Activated T-helper 1 cell treated with Interleukin-2 at 50 U/mL for 16 hours (primary cell): ENCODE results near the gene KLHL29.

Experiments used
- DNase-seq: peaks from one replicate; pipeline ENCODE4 v3.0.0-alpha.2; 2020; ENCODE audit warnings: low read depth

The KLHL29 gene

DNA sequence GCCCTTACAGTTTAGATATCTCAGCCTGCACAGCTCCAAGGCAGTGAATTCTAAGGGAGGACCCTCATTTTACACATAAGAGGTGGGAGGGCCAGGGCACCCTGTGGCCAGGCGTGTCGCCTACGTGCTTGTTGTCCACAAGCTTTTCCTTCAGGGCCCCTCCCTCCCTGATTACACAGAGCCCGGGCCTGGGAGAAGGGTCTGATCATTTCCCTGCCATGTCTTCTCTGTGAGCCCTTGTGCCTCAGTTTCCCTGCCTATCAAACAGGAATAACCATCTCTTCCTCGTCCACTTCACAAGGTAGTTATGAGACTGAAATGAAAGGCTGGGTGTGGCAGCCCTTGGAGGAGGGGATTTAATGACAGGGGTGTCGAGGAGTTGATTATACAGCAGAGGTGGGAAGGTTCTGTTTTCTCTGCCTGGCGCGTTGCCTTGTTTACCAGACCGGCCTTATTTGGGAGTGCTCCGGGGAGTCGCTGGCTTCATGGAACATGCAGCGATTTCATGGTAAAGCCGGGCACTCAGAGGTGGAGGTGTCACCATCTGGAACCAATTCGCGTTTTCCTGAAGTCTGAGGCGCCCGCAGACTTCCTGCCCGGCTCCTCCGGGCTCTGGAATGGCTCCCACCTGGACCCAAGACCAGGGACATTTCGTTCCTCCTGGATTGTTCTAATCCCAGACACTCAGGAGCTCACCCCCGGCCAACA, 208.9 kb downstream of the KLHL29 start:
- DNase-seq = no peak

GRCh38 chr2:23594460-23594825, 209.5 kb downstream of the KLHL29 start:
- DNase-seq = no peak

DNA sequence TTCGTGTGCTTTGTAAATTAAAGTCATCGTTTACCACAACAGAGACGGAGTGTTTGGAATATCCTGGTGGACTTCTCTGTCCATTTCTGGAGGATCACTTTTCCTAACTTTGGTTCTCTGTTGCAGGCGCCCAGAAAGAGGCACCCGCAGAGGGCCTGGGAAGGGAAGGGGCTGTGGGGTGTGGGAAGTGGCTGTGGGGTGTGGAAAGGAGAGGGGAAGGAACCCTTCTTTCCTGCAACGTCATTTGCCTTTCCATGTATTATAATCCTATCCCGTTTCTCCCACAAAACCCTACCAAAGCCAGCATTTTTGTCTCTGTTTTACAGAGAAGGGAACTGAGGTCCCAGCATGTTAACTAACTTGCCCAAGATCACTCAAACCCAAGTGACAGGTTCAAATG, 210.0 kb downstream of the KLHL29 start:
- DNase-seq = no peak

DNA sequence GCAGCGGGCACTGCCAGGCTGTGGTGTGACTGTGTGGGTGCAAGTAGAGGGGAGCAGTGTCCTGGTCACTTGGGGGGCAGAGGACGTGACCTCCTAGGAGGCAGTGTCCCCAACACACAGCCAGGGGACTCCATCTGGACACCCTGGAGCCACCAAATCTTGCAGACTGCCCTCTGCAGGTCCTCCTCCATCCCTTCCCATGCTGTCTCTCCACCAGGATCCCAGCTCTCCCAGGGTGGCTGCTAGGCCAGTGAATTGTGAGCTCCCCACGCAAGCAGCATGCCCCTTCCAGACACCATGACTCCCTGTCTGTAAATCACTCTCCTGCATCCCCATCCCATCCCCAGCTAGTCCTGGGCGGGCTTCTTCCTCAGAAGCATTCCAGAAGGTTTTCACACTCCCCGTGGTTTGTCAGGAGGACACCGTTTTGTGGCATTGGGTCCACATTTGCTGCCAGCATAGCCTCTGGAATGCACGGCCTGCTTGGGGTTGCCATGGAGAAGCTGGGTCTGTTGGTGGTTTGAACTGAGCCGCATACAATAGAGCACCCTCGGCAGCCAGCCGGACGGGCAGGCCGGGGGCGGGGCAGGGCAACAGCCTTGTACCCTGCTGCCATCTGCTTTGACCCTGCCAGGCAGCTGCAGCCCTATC, 210.7 kb downstream of the KLHL29 start:
- DNase-seq = no peak

DNA sequence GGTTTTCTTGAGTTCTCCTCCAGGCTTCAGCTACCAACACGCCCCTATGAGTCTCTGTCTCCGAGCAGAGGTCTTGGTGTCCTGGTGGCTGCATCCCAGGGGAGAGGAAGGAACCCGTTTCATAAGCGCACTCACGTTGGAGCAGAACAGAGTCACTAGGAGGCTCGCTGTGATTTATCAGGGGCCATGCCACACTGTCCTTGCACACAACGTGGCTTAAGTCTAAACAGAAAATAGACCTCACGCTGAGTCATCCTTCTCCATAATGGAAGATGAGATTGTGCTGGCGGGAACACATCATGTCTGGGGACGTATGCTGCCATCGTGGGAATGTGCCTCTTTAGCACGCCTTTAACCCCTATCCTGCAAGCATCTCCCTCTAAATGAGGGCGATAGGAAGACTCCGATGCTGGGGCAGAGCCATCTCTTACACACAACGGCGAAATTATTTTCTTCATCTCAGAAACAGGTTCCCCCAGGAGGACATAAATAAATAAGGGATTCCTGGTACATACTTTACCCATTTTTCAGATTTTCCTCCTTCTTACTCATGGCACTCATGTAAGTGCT, 211.4 kb downstream of the KLHL29 start:
- no peak for DNase-seq

DNA sequence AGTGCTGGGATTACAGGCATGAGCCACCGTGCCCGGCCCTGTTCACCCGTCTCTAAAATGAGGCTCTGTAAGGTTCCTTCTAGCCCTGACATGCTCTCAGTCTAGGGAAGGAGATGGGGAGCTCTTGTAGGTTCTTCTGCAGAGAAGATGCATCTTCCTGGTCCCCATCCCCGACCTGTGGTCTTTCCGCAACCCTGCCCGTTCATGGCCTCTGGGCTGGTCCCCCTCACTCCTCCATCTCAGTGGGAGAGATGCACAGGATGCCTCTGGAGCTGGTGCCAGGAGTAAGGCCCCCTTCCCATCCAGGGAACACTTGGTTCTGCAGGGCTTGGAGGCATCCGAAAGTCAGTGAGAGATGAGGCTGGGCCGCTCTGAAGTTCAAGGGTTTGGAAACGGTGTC, 212.7 kb downstream of the KLHL29 start:
- no peak for DNase-seq

- DNase-seq = no peak
Measured at GRCh38 chr2:23599006-23599405, 214.0 kb downstream of the KLHL29 start.

DNA sequence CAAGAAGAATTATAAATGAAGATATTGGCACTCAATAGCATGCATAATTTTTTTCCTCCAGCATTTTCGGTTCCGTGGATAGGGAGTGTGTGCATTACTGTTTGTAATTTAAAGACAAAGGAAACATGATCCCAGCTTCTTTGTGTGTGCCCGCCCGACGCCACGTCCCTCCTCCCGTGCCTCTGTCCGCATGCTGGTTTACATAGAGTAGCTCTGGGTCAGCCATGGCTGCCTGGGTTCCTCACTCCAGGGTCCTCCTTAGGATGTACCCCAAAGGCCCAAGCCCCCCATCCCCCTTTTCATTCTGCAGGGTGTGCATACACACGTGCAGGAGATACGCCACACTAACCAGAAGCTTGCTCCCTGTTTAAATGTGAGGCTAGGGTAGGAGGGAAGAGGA, 214.7 kb downstream of the KLHL29 start:
- DNase-seq = no peak

GRCh38 chr2:23600346-23600745, 215.4 kb downstream of the KLHL29 start:
- no peak for DNase-seq

DNA sequence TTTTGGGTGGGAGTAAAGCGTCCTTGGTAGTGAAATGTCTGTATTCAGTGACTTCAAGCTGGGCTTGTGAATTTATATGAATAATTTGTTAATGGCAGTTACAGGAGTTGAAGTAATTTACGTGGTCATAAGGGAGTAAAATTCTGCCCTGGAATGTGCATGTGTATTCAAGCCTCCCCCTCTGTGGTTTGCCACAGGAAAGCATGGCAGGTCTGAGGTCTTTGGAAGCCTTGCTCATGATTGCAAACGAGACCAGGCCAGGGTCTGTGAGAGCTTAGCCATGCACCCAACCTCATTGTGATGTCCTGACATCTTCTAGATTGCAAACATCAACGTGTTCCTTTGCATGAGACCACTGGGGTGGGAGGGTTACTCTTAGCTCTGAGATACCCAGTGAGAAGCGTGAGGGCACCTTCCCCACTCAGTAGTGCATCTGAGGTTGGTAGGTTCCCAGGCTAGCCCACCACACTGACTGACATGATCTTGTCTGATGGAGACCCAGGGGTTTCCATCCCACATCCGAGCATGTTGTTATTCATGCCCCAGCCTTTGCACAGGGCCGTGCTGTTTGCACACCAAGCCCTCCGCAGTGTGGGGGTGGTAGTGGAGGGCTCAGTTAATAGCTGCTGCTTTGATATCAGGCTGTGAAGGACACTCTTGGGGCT, 216.5 kb downstream of the KLHL29 start:
- DNase-seq = no peak

DNA sequence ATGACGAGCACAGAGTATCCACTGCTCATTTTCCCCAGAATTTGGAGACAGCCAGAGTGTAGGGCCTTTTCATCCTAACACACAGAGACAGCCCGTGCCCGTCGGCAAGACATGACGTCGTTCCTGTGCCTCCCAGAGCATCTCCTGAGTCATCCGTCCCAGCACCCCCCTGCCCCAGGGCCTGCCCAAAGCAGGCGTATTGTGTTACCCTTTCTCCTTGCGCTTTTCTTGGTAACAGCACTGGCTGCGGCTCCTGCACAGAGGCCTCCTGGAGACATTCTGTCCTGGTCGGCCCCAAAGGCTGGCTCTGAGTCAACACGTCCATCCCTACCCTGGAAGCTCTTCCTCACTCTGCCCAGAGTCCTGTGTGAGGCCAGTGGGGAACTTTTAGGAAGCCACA, 217.1 kb downstream of the KLHL29 start:
- DNase-seq = no peak

- DNase-seq = no peak
Measured at GRCh38 chr2:23603156-23603555, 218.2 kb downstream of the KLHL29 start.

DNA sequence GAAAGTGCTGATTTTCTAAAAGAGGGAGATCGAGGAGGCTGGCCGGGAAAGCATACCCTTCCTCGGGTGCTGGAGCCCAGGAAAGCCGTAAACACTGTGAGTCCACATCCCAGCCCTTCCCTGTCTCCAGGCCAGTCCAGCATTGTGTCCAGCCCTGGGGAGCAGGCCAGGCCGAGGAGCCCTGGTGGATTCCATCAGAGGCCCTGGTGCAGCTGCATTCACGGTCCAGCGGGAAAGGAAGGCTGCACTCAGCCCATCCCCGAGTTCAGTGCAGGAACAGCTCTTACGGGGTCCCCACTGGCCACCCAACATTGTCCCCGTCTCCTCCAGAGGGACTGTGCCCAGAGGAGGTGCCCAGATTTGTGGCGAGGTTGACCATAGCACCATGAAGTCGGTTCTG, 218.6 kb downstream of the KLHL29 start:
- no peak for DNase-seq

GRCh38 chr2:23604731-23605130, 219.8 kb downstream of the KLHL29 start:
- no peak for DNase-seq

DNA sequence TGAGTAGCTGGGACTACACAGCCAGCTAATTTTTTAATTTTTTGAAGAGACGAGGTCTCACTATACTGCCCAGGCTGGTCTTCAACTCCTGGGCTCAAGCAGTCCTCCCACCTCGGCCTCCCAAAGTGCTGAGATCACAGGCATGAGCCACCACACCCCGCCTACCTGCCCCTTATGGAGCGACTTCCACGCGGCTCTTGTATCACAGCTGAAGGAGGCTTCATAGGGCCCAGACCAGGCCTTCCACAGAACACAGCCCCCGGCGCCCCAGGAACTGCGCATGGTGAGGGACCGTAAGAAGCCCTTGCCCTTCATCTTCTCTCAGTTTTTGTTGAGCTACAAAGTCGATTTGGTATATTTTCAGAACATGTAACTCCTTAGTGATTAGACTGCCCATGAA, 220.3 kb downstream of the KLHL29 start:
- DNase-seq = no peak

GRCh38 chr2:23606196-23606595, 221.2 kb downstream of the KLHL29 start:
- DNase-seq = no peak

GRCh38 chr2:23606968-23607367, 222.0 kb downstream of the KLHL29 start:
- DNase-seq = no peak

GRCh38 chr2:23607925-23608324, 222.9 kb downstream of the KLHL29 start:
- DNase-seq = no peak

- DNase-seq = no peak
Measured at GRCh38 chr2:23609254-23609653, 224.3 kb downstream of the KLHL29 start.

GRCh38 chr2:23611839-23612238, 226.9 kb downstream of the KLHL29 start:
- no peak for DNase-seq

DNA sequence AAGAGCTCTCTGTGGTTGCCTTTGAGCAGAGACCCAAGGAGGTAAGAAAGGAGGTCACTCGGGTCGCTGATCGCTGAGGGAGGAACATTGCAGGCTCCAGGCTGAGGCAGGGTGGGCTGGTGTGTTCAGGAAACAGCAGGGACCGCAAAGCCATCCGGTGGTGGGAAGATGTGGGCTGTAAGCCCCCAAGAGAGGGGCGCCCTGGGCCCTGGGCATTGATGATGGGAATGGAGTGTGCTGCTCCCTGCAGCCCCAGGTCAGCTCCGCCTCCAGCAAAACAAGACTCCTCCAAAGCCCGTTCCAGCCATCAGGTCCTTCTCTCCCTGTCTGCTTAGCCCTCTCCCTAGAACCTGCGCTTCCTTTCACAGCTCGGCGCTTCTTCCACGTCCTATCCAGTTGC, 229.7 kb downstream of the KLHL29 start:
- DNase-seq = no peak

DNA sequence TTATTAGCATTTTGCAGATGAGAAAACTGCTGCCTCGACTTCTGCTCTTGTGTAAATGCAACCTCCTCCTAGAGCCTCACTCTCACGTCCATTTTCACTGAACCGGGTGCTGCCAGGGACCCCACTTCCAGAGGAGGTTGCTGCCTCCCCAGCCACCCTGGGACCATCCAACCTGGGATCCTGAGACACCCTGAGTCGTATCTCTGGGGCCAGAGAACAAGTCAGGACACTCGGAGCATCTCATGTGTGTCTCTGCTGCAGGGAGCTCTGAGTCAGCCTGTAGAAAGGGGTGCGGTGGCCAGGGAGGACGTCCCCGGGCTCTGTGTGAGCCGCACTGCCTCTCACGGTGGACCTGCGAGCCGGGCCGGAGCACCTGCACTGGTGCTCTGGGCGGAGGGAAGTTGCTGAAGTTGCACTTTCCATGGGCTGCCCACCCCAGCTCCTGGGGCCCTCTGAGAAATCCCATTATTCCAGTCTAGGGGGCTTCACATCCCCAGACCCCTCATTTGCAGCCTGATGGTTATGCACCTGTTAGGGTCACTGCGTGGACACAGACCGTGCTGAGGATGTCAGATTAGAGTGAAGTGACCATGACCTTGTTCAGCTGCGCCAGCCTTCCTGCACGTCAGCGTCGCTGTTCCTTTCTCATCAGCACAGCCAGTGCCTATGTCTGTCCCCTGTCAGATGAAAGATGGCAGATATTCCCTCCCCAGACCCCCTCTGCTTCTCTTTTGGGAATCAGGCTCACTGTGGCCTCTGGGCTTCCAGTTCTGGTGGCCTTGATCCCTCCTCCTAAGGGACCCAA, 230.4 kb downstream of the KLHL29 start:
- no peak for DNase-seq
